T1000 (cell line): ENCODE measurements around the gene PEAK1.

Source experiments
- DNase-seq: peaks from one replicate; lab custom pipeline; 2025; ENCODE audit warnings: mixed read lengths; lab: John Stamatoyannopoulos, UW

Gene PEAK1

DNA sequence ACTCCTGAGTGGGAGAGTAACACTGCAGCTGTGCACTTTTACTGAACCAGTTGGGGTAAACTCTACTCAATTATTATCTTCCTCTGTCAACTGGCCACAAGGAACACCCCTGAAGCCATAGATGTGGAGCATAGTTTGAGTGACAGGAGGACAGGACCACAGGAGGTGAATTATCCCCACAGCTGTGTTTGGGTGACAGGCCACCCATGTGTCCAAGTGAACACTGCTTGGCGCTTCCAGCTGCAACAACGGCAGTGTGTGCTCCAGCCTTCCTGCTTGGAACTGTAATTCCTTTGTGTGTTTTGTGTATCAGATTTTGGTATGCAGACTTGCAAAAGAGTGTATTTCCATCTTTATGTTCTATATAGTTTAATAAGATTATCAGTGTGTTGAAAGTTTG lies 328.8 kb downstream of the PEAK1 start:
- no peak for DNase-seq

DNA sequence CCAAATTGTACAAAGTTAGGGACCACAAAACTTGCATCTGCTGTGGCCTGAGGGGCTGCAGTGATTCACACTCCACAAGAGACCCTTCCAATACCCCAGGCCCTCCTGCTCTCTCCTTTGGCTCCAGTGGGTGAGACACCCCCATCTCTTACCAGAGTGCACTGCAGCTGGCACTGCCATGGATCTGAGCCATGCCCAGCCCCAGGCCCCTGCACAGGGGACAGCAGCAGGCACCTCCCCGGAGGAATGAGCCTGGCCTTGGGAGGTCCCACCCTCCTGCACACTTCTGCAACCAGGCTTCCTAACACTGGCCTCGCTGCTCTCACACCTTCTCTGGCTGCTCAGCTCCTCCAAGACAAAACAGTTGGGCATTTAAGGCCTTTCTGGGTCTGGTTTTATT lies 332.7 kb downstream of the PEAK1 start:
- no peak for DNase-seq

DNA sequence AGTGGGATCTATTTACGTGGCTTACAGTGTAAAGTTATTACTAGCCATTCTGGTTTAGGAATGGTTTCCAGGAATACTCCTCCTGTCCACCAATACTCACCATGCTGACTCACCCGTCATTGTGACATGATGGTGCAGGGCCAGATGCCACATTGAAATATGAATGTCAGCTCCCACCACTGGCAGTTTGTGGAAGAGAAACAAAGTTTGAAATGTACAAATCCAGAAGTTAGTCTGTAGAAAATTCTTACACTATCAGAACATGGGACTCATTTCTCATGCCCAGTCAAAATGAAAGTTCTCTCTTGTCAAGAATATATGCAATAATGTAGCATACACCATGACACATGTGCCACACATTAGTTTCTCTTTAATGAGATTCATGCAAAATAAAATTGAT lies 334.6 kb downstream of the PEAK1 start:
- no peak for DNase-seq

- no peak for DNase-seq
Measured at GRCh38 chr15:77084436-77084835, 335.5 kb downstream of the PEAK1 start.

DNA sequence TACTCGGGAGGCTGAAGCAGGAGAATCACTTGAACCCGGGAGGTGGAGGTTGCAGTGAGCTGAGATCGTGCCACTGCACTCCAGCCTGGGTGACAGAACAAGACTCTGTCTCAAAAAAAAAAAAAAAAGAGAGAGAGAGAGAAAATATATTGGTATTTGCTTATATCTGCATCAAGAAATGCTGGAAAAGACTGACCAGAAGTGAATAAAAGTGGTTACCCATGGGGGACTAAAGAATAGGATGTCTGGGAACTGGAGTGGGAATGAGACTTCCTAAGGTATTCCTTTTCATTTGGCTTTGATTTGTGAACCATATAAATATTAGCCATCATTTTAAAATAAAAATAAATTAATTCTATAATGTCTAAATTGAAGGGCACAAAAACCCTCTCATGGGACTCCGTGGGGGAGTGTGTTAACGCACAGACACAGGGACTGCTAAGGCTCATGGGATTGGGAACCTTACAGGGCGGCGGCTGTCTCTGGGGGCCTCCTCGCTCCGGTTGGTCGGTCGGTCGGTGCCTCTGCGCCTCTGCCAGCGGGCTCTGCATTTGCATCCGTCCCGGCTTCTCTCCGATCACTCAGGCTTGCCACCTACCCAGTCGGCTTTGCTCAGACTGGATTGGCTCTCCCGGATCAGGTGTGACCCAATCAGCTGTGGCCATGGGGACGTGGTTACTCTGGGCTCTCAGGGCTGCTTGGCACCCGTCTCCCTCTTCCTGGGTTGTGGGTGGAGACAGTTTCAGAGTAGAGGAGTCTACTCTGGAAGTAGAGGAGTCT lies 336.3 kb downstream of the PEAK1 start:
- DNase-seq = no peak

GRCh38 chr15:77081971-77082370 lies 337.9 kb downstream of the PEAK1 start:
- DNase-seq = no peak

GRCh38 chr15:77076323-77076915 lies 343.5 kb downstream of the PEAK1 start:
- DNase-seq = no peak

- no peak for DNase-seq
Measured at GRCh38 chr15:77075528-77075927, 344.4 kb downstream of the PEAK1 start.

- no peak for DNase-seq
Measured at GRCh38 chr15:77074350-77074749, 345.6 kb downstream of the PEAK1 start.

GRCh38 chr15:77071305-77072223 lies 348.3 kb downstream of the PEAK1 start:
- no peak for DNase-seq

DNA sequence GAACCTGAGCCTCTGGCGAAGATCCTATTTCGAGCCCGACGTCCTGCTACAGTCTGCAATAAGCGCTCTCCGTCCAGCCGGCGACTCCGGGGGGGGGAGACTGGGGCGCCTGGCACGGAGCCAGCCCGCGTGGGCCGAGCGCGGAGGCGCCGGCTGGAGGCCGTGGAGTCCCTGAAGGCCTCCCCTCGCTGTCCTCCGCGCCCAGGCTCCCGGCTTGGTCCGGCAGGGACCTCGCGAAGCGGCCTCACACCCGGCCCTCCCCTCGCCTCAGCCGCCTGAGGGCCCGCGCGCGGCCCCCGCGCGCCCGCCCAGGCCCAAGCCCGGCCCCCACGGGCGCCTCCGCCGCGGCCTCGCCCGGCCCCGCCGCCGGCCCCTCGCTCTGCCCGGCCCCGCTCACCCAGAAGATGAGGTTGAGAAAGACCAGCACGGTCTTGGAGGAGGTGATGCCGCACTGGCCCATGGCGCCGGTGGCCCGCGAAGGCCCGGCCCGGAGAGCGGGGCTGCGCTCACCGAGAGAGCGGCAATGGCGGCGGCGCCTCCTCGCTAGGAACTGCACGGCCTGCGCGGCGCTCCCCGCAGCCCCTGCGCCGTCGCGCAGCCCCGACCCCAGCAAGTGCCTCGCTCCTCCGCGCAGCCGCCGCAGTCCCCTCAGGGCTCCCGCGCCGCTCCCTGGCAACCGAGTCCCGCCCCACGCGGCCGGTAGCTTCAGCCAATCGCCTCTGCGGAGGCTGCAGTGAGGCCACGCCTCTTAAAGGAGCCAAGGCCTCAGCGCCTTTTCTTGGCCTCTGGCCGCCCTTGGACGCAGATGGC lies 349.2 kb downstream of the PEAK1 start, which contains the start of gene TSPAN3:
TSPAN3 (minus strand) TSS at position 615 of the 810 bp plus-strand sequence; CDS start at position 460, 155 bp downstream.
- DNase-seq = peak; percentile 85

DNA sequence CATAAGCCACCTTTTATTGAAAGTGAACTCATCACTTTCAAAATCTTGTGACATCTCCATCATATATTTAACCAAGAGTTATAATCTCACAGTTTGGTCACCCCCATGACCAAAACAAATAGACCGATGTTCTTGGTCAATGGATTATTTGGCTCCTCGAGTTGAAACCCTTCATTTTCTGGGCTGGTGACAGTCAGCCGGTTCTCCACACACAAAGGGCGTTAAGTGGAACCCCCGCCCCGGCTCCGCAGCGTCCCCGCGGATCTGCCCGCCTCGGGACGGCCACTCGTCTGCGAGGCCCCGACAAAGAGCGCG lies 349.8 kb downstream of the PEAK1 start:
- no peak for DNase-seq

- DNase-seq = no peak
Measured at GRCh38 chr15:77069521-77070121, 350.3 kb downstream of the PEAK1 start.

DNA sequence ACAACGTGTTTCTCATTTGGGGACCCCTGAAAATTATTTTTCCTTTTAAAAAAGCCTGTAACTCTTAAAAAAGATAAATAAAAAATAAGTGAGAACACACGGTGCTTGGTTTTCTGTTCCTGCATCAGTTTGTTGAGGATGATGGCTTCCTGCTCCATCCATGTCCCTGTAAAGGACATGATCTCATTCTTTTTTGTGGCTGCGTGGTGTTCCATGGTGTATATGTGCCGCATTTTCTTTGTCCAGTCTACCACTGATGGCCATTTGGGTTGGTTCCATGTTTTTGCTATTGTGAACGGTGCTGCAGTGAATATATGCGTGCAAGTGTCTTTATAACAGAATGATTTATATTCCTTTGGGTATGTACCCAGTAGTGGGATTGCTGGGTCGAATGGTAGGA lies 351.3 kb downstream of the PEAK1 start:
- DNase-seq = no peak

DNA sequence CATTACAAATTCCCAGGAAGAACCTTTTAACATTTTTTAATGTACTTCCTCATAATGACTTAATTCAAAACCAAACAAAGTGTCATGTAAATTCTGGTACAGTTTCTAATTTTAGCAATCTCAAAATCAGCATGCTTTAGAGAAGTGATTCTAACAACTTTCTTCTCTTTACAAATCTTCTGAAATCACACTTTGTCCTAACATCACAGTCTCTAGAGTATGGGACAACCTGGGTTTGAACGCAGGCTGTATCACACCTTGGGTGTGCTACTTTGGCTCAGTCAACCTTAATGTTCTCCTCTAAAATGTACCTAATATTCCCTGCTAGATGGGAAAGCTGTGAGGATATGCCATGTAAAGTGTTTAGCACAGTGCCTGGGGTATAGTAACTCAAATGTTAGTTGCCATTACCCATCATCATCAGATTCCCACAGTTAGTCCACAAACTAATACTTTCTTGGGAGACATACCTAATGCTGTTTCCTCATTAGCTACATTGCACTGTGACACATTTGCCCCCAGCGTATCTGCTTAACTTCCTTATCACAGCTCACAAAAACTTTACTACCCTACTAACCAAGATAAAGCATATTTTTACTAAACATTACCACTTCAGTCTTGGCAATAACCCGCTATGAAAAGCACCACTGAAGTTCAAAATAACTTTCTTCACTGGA lies 352.1 kb downstream of the PEAK1 start:
- DNase-seq = no peak

- DNase-seq = no peak
Measured at GRCh38 chr15:77066971-77067690, 352.8 kb downstream of the PEAK1 start.

GRCh38 chr15:77064539-77065308 lies 355.2 kb downstream of the PEAK1 start:
- no peak for DNase-seq

DNA sequence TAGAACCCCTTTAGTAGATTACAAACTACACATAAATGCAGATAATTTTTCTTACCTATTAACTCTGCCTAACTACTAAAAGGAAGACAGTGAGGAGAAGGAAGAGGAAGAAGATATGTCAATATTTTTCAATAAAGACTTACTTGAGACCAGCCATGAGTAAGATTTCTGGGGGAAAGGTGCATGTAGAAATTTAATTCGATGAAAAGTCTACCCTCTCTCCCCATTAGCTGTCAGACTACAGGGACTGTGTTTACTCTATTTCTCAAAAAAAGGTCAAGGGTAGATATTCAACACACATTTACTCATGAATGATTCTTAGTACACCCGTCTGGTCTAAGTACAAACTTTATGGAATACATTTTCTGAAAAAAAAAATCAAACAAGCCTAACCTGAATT lies 355.8 kb downstream of the PEAK1 start:
- DNase-seq = no peak

DNA sequence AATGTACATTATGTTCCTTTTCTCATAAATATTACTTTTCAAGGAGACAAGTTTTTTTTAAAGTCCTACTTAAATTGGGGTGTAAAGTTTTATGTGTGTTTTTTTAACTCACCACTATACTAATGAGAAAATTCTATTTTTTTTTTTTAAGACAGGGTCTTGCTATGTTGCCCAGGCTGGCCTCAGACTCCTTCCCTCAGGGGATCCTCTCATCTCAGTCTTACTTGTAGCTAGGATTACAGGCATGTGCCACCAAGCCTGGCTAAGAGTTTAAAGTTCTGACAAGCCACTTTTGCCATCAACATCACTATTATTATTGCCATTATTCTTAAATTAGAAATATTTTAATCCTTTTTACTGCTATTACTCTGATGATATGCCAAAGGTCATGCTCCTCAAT lies 356.7 kb downstream of the PEAK1 start:
- no peak for DNase-seq
